ENCODE data around the gene TRMT2A.
A peak's percentile ranks its signal among the peaks of the same experiment; 100 is the strongest.
"Not testable (repeated sequence)": the region's sequence is repeated elsewhere in the genome, so short reads cannot be mapped to it uniquely, and the experiment has no call there.

Gene TRMT2A

GRCh38 chr22:20165421-20165820, 48.4 kb upstream of the TRMT2A start:
- Histone ChIP-seq H3K9ac (ENCODE audit: low read depth, low read length, poor library complexity) (no peak overlapping the region), H3K4me3 (ENCODE audit: low read length in 2 of 2) (no peak overlapping the region), H4K91ac (ENCODE audit: low read depth, low read length, poor library complexity) (no peak overlapping the region), H3K18ac (ENCODE audit: low read length) (no peak overlapping the region), H3K27ac (replicated peaks; ENCODE audit: low read length) (no peak overlapping the region), H2BK12ac (ENCODE audit: low read length) (no peak overlapping the region), H3K14ac (ENCODE audit: low read length) (peak overlapping the region; percentile 56), H3K79me1 (ENCODE audit: low read depth, low read length) (no peaks in the 10 kb centered on the region), H2BK15ac (ENCODE audit: low read length) (no peak overlapping the region), H2AFZ (ENCODE audit: low read length) (no peak overlapping the region), H2BK120ac (ENCODE audit: low read depth, low read length) (no peak overlapping the region), H2BK5ac (ENCODE audit: low read length) (no peak overlapping the region), H3K9me3 (replicated peaks in 1 of 2; ENCODE audit: control insufficient read depth in 2 of 2, insufficient read depth in 1 of 2, low read depth in 1 of 2, low read length in 2 of 2) (no peaks in the 10 kb centered on the region), H3K4ac (ENCODE audit: low read length) (no peak overlapping the region), H3K23ac (ENCODE audit: low read depth, low read length, poor library complexity) (peak overlapping the region; percentile 73), H3K4me2 (ENCODE audit: insufficient read depth, low read length, poor library complexity, severe bottlenecking) (no peak overlapping the region), H3K36me3 (replicated peaks in 1 of 2; ENCODE audit: control insufficient read depth in 2 of 2, insufficient read depth in 2 of 2, low read length in 2 of 2) (no peaks in the 10 kb centered on the region), H2AK5ac (ENCODE audit: low read depth, low read length) (peak overlapping the region; percentile 40), H3K4me1 (ENCODE audit: control insufficient read depth in 2 of 2, insufficient read depth in 1 of 2, low read depth in 1 of 2, low read length in 2 of 2) (no peaks in the 10 kb centered on the region), H4K8ac (ENCODE audit: low read depth, low read length) (no peak overlapping the region), H3K27me3 (ENCODE audit: control insufficient read depth in 3 of 3, insufficient read depth in 3 of 3, low read depth in 1 of 3, low read length in 3 of 3) (peaks cover 0 to 18% (median 0%) of the 10 kb centered on the region in 3 experiments)
- WGBS, 2 donors (ENCODE audit: extremely low coverage in 2 of 2, insufficient read length in 2 of 2, insufficient replicate concordance in 1 of 2) = no CpG with 5 or more reads among the region's 12 CpGs
- no peak for DNase-seq (ENCODE audit: low spot score)

GRCh38 chr22:20164863-20165262, 47.8 kb upstream of the TRMT2A start:
- no peak overlapping the region for H3K9ac ChIP-seq (ENCODE audit: low read depth, low read length, poor library complexity)
- no peaks in the 10 kb centered on the region for H3K36me3 ChIP-seq (replicated peaks in 1 of 2; ENCODE audit: control insufficient read depth in 2 of 2, insufficient read depth in 2 of 2, low read length in 2 of 2)
- no peak overlapping the region for H3K14ac ChIP-seq (ENCODE audit: low read length)
- no peaks in the 10 kb centered on the region for H3K4me1 ChIP-seq (ENCODE audit: control insufficient read depth in 2 of 2, insufficient read depth in 1 of 2, low read depth in 1 of 2, low read length in 2 of 2)
- H4K91ac ChIP-seq (ENCODE audit: low read depth, low read length, poor library complexity) = no peak overlapping the region
- H3K79me1 ChIP-seq (ENCODE audit: low read depth, low read length) = no peaks in the 10 kb centered on the region
- no peak for DNase-seq (ENCODE audit: low spot score)
- H2AFZ ChIP-seq (ENCODE audit: low read length) = no peak overlapping the region
- WGBS, 2 donors (ENCODE audit: extremely low coverage in 2 of 2, insufficient read length in 2 of 2, insufficient replicate concordance in 1 of 2) = no CpG with 5 or more reads among the region's 11 CpGs
- H3K9me3 ChIP-seq (replicated peaks in 1 of 2; ENCODE audit: control insufficient read depth in 2 of 2, insufficient read depth in 1 of 2, low read depth in 1 of 2, low read length in 2 of 2) = no peaks in the 10 kb centered on the region
- H2BK12ac ChIP-seq (ENCODE audit: low read length) = peak overlapping the region; percentile 16
- H3K27me3 ChIP-seq (ENCODE audit: control insufficient read depth in 3 of 3, insufficient read depth in 3 of 3, low read depth in 1 of 3, low read length in 3 of 3) = peaks cover 0 to 13% (median 0%) of the 10 kb centered on the region in 3 experiments
- H3K23ac ChIP-seq (ENCODE audit: low read depth, low read length, poor library complexity) = no peak overlapping the region
- no peak overlapping the region for H2BK120ac ChIP-seq (ENCODE audit: low read depth, low read length)
- no peak overlapping the region for H2BK15ac ChIP-seq (ENCODE audit: low read length)
- no peak overlapping the region for H2BK5ac ChIP-seq (ENCODE audit: low read length)
- H2AK5ac ChIP-seq (ENCODE audit: low read depth, low read length) = no peak overlapping the region
- H3K18ac ChIP-seq (ENCODE audit: low read length) = no peak overlapping the region
- no peak overlapping the region for H3K4me2 ChIP-seq (ENCODE audit: insufficient read depth, low read length, poor library complexity, severe bottlenecking)
- H3K4ac ChIP-seq (ENCODE audit: low read length) = no peak overlapping the region
- no peak overlapping the region for H3K4me3 ChIP-seq (ENCODE audit: low read length in 2 of 2)
- H3K27ac ChIP-seq (replicated peaks; ENCODE audit: low read length) = no peak overlapping the region
- H4K8ac ChIP-seq (ENCODE audit: low read depth, low read length) = peak overlapping the region; percentile 43

- Histone ChIP-seq H2BK120ac (ENCODE audit: low read depth, low read length) (no peak overlapping the region), H3K14ac (ENCODE audit: low read length) (no peak overlapping the region), H3K23ac (ENCODE audit: low read depth, low read length, poor library complexity) (no peak overlapping the region), H2BK5ac (ENCODE audit: low read length) (no peak overlapping the region), H3K27me3 (ENCODE audit: control insufficient read depth in 3 of 3, insufficient read depth in 3 of 3, low read depth in 1 of 3, low read length in 3 of 3) (no peaks in the 10 kb centered on the region), H2AK5ac (ENCODE audit: low read depth, low read length) (no peak overlapping the region), H3K9ac (ENCODE audit: low read depth, low read length, poor library complexity) (no peak overlapping the region), H3K18ac (ENCODE audit: low read length) (no peak overlapping the region), H3K4me1 (ENCODE audit: control insufficient read depth in 2 of 2, insufficient read depth in 1 of 2, low read depth in 1 of 2, low read length in 2 of 2) (peaks cover 8 to 21% of the 10 kb centered on the region in 2 donors), H3K27ac (replicated peaks; ENCODE audit: low read length) (no peak overlapping the region), H2BK15ac (ENCODE audit: low read length) (no peak overlapping the region), H3K36me3 (replicated peaks in 1 of 2; ENCODE audit: control insufficient read depth in 2 of 2, insufficient read depth in 2 of 2, low read length in 2 of 2) (no peaks in the 10 kb centered on the region), H3K9me3 (replicated peaks in 1 of 2; ENCODE audit: control insufficient read depth in 2 of 2, insufficient read depth in 1 of 2, low read depth in 1 of 2, low read length in 2 of 2) (peaks cover 0 to 2% of the 10 kb centered on the region in 2 donors), H2BK12ac (ENCODE audit: low read length) (no peak overlapping the region), H3K4me2 (ENCODE audit: insufficient read depth, low read length, poor library complexity, severe bottlenecking) (no peak overlapping the region), H3K4me3 (ENCODE audit: low read length in 2 of 2) (no peak overlapping the region), H4K8ac (ENCODE audit: low read depth, low read length) (no peak overlapping the region), H3K4ac (ENCODE audit: low read length) (no peak overlapping the region), H3K79me1 (ENCODE audit: low read depth, low read length) (no peaks in the 10 kb centered on the region), H2AFZ (ENCODE audit: low read length) (no peak overlapping the region), H4K91ac (ENCODE audit: low read depth, low read length, poor library complexity) (no peak overlapping the region)
- DNase-seq (ENCODE audit: low spot score) = no peak
- WGBS, 2 donors (ENCODE audit: extremely low coverage in 2 of 2, insufficient read length in 2 of 2, insufficient replicate concordance in 1 of 2) = no CpG with 5 or more reads among the region's 10 CpGs
These were observed 43.0 kb upstream of the TRMT2A start for GRCh38 chr22:20160041-20160440.

- Histone ChIP-seq H2AK5ac (ENCODE audit: low read depth, low read length) (peak overlapping the region; percentile 56), H2BK5ac (ENCODE audit: low read length) (peak overlapping the region; percentile 10), H3K4me1 (ENCODE audit: control insufficient read depth in 2 of 2, insufficient read depth in 1 of 2, low read depth in 1 of 2, low read length in 2 of 2) (peaks cover 8 to 24% of the 10 kb centered on the region in 2 donors), H3K23ac (ENCODE audit: low read depth, low read length, poor library complexity) (peak overlapping the region; percentile 80)
- not testable (repeated sequence) for H3K4ac ChIP-seq (ENCODE audit: low read length); H2BK120ac ChIP-seq (ENCODE audit: low read depth, low read length); H3K4me3 ChIP-seq (ENCODE audit: low read length in 2 of 2); H4K91ac ChIP-seq (ENCODE audit: low read depth, low read length, poor library complexity); H3K9ac ChIP-seq (ENCODE audit: low read depth, low read length, poor library complexity); H2BK15ac ChIP-seq (ENCODE audit: low read length); H3K9me3 ChIP-seq (replicated peaks in 1 of 2; ENCODE audit: control insufficient read depth in 2 of 2, insufficient read depth in 1 of 2, low read depth in 1 of 2, low read length in 2 of 2); H3K4me2 ChIP-seq (ENCODE audit: insufficient read depth, low read length, poor library complexity, severe bottlenecking); H3K36me3 ChIP-seq (replicated peaks in 1 of 2; ENCODE audit: control insufficient read depth in 2 of 2, insufficient read depth in 2 of 2, low read length in 2 of 2); H3K14ac ChIP-seq (ENCODE audit: low read length); H3K27me3 ChIP-seq (ENCODE audit: control insufficient read depth in 3 of 3, insufficient read depth in 3 of 3, low read depth in 1 of 3, low read length in 3 of 3); H3K79me1 ChIP-seq (ENCODE audit: low read depth, low read length); H3K27ac ChIP-seq (replicated peaks; ENCODE audit: low read length); H2AFZ ChIP-seq (ENCODE audit: low read length); H2BK12ac ChIP-seq (ENCODE audit: low read length); H3K18ac ChIP-seq (ENCODE audit: low read length); H4K8ac ChIP-seq (ENCODE audit: low read depth, low read length); DNase-seq (ENCODE audit: low spot score)
- no CpG with 5 or more reads among the region's 14 CpGs for WGBS, 2 donors (ENCODE audit: extremely low coverage in 2 of 2, insufficient read length in 2 of 2, insufficient replicate concordance in 1 of 2)
These were observed 42.5 kb upstream of the TRMT2A start for GRCh38 chr22:20159531-20159930.
